AG09319 (cell line): ENCODE data around the gene TIFAB.

ENCODE experiments used
- DNase-seq: peaks from one replicate; pipeline ENCODE4 v3.0.0-alpha.2; 2010; ENCODE audit warnings: low read depth; ENCODE audit errors: extremely low read depth
- CTCF ChIP-seq: IDR thresholded peaks from 2 replicates; pipeline ENCODE4 v1.5.1; 2011; ENCODE audit warnings: low read depth, mild to moderate bottlenecking, inconsistent platforms, low read length, moderate library complexity

Gene TIFAB

GRCh38 chr5:135441350-135441831, 10.8 kb downstream of the TIFAB start:
- TF ChIP-seq CTCF, result no peak
- no peak for DNase-seq

- DNase-seq, result no peak
- TF ChIP-seq CTCF, result no peak
These were observed 11.2 kb downstream of the TIFAB start for GRCh38 chr5:135440916-135441315.

- no peak for TF ChIP-seq CTCF
- no peak for DNase-seq
These were observed 12.6 kb downstream of the TIFAB start for GRCh38 chr5:135439231-135440205.

GRCh38 chr5:135438636-135439221, 13.4 kb downstream of the TIFAB start:
- DNase-seq, result no peak
- TF ChIP-seq CTCF, result no peak

GRCh38 chr5:135437796-135438560, 14.2 kb downstream of the TIFAB start:
- DNase-seq, result peak; percentile 86
- TF ChIP-seq CTCF, result no peak

GRCh38 chr5:135437422-135437795, 14.7 kb downstream of the TIFAB start:
- no peak for DNase-seq
- no peak for TF ChIP-seq CTCF
